HUDEP-2 (cell line): Measurements from ENCODE around the gene RELB.

Experiments
- DNase-seq, 76 experiments: peaks; one replicate each; lab custom pipeline; 2025; ENCODE audit not compliant: unreplicated experiment in 76 of 76; lab: John Stamatoyannopoulos, UW

The RELB gene

GRCh38 chr19:45016388-45017314 is 15.4 kb downstream of the RELB start:
- DNase-seq, result peak in 70 of 76 experiments; percentile 25 to 86 (median 66)

GRCh38 chr19:45019187-45019586 is 17.9 kb downstream of the RELB start:
- no peak for DNase-seq

- no peak for DNase-seq
Measured at GRCh38 chr19:45020071-45020470, 18.8 kb downstream of the RELB start.

GRCh38 chr19:45021971-45022370 is 20.7 kb downstream of the RELB start:
- DNase-seq, result no peak

- no peak for DNase-seq
Measured at GRCh38 chr19:45023048-45023447, 21.8 kb downstream of the RELB start.

- no peak for DNase-seq
Measured at GRCh38 chr19:45025264-45025663, 24.0 kb downstream of the RELB start.

- no peak for DNase-seq
Measured at GRCh38 chr19:45027371-45027770, 26.1 kb downstream of the RELB start.

- no peak for DNase-seq
Measured at GRCh38 chr19:45030825-45031224, 29.6 kb downstream of the RELB start.

GRCh38 chr19:45032421-45032820 is 31.2 kb downstream of the RELB start:
- DNase-seq, result no peak

- no peak for DNase-seq
Measured at GRCh38 chr19:45035755-45036154, 34.5 kb downstream of the RELB start.

GRCh38 chr19:45037393-45038169 is 36.3 kb downstream of the RELB start:
- no peak for DNase-seq

- peak in 75 of 76 experiments; percentile 43 to 95 (median 87) for DNase-seq
Measured at GRCh38 chr19:45038931-45039893, 37.9 kb downstream of the RELB start, which contains the start of gene CLASRP. Gene CLASRP (plus strand): TSS chr19:45039045. CDS start chr19:45040213, 1,168 bp downstream.

GRCh38 chr19:45040059-45040771 is 39.0 kb downstream of the RELB start:
- no peak for DNase-seq

- no peak for DNase-seq
Measured at GRCh38 chr19:45041125-45041524, 39.9 kb downstream of the RELB start.

- no peak for DNase-seq
Measured at GRCh38 chr19:45045671-45046353, 44.5 kb downstream of the RELB start.

GRCh38 chr19:45046355-45046754 is 45.1 kb downstream of the RELB start:
- DNase-seq, result no peak

GRCh38 chr19:45047188-45047797 is 46.0 kb downstream of the RELB start:
- DNase-seq, result no peak

GRCh38 chr19:45049073-45049736 is 47.9 kb downstream of the RELB start:
- DNase-seq, result no peak
